NCI-H2227 (cell line): ENCODE data around the gene METTL23.
A peak's percentile ranks its signal among the peaks of the same experiment; 100 is the strongest.

Experiments used
- DNase-seq: peaks from one replicate; lab custom pipeline; 2025; ENCODE audit not compliant: unreplicated experiment; lab: John Stamatoyannopoulos, UW

The METTL23 gene

GRCh38 chr17:76726776-76727718, at the start of gene METTL23:
Gene METTL23 (plus strand): TSS chr17:76726839. CDS start chr17:76729711, 2,872 bp downstream.
- peak; percentile 81 for DNase-seq

DNA sequence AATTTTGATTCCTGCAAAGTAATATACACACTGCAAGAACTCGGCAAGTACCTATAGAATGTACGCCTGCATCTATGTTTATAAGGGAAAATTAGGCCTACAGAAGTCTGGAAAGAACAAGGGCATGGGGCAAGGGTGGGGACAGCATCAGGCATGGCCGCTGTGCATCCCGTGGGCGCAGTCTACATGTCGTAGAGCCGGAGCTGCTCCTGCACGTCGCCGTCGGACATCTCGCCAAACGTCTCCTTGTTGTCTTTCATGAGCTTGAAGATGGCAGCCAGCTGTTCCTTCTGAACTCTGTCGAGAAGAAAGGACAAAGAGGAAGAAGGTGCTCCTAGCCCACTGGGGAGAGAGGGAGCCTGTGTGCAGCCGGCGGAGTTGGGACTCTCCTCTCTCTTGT, 49.2 kb upstream of the METTL23 start:
- DNase-seq, result no peak

DNA sequence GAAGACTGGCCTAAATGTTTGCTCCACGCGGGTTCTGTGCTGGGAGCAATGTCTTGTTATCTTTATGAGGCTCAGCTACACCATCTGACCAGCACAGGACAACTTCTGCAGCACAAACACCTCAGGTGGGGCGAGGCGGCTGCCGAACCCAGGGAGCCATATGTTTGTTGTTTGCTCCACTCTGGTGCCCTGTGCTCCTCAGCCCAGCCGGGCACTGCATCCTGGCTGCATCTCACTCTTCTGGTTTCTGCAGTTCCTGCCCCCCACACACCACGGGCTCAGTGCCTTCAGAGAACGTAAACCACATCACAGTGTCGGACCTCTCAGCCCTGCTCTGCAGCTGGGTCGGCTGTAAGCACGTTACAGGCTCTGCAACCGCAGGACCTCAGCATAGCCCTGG, 48.3 kb upstream of the METTL23 start:
- DNase-seq, result no peak

DNA sequence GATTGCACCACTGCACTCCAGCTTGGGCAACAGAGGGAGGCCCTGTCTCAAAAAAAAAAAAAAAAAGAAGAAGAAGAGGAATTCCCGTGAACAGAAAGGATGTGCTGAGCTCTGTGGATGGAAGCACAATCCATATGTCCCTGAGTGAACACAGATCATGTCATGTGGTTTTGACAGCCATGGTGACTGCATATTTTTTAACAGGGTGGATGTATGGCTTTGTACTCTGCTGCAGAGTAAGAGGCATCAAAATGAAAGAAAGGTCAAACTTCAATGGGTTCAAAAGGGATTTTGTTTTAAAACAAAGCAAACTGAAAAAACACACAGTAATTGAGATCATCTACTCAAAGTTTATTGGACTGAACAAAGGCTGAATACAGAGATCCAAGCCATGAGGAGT, 47.4 kb upstream of the METTL23 start:
- DNase-seq, result no peak

- DNase-seq, result peak; percentile 83
Observed at GRCh38 chr17:76681222-76682137, 45.2 kb upstream of the METTL23 start.

GRCh38 chr17:76682296-76682695, 44.3 kb upstream of the METTL23 start:
- no peak for DNase-seq

- DNase-seq, result no peak
Observed at GRCh38 chr17:76683011-76683755, 43.5 kb upstream of the METTL23 start.

DNA sequence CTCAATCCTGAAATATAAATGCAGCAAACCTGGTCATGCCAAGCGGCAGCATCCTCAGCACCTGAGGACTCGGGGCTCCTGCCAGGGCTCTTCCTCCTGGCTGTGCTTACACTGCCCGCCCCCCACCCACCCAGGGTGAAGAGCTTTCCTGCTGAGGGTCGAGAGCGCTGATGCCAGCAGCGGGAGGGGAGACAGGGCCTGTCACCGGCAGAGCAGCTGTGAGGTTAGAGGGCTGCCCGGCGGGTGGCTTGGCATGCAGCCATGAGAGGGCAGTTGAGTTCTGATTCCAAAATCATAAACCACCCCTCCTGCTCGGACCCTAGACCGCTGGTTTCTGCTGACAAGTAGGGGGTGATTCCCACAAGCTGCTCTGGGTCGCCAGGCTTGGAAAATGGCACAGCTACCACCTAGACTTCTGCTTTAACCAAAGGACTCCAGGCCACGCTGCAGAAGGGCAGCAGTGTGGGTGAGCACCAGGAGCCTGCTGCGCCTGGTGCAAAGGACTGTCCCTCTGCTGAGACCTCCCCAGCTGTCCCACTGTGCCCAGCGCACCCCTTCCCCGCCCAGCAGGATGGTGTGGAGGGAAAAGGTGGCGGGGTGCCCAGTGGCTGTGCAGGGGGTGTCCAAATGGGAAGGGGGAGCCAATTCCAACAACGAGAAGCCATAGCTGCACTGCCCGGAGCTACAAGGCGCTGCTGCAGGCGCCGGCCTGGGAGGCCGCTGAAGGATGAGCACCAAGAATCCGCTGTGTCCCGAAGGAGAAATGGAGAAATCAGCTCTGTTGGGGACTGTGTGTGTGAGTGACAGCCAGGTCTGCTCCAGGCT, 42.5 kb upstream of the METTL23 start:
- peak; percentile 27 for DNase-seq

GRCh38 chr17:76684756-76685155, 41.9 kb upstream of the METTL23 start:
- DNase-seq, result no peak

DNA sequence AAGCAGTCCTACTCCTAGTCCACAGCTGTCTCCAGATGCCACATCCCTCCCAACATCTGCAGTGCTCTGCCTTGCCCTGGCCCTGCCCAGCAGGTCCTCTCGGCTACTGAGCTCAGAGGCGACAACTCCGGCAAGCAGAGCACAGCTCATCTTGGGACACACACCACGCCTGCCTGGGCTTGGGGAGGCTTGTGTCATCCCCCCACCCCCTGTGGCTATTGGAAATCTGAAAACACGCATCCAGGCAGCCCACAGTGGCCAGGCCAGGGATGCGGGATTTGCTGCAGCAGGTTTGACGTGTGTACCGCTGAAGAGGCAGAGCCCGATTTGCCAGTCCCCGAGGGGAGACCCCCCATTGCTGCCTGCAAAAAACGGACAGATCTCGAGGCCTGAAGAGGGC, 41.3 kb upstream of the METTL23 start:
- no peak for DNase-seq

- no peak for DNase-seq
Observed at GRCh38 chr17:76685846-76686245, 40.8 kb upstream of the METTL23 start.

GRCh38 chr17:76686538-76687297, 39.9 kb upstream of the METTL23 start:
- DNase-seq, result peak; percentile 74

- no peak for DNase-seq
Observed at GRCh38 chr17:76687298-76688164, 39.1 kb upstream of the METTL23 start.

GRCh38 chr17:76688165-76688622, 38.4 kb upstream of the METTL23 start:
- DNase-seq, result no peak

GRCh38 chr17:76689859-76690258, 36.8 kb upstream of the METTL23 start:
- DNase-seq, result no peak

- no peak for DNase-seq
Observed at GRCh38 chr17:76690596-76691280, 35.9 kb upstream of the METTL23 start.

- no peak for DNase-seq
Observed at GRCh38 chr17:76691379-76692191, 35.1 kb upstream of the METTL23 start.
